RWPE1 (cell line): ENCODE measurements around the gene EXOC3L2.

Experiments used
- CTCF ChIA-PET: fragments of 350-600 bp; sonication (Branson Sonifier 250); formaldehyde crosslinking; extraction: SDS; loops from one replicate; lab custom pipeline; 2021; lab: Yijun Ruan, JAX
- POLR2A ChIA-PET: fragments of 400-600 bp; formaldehyde crosslinking; extraction: SDS; loops from one replicate; lab custom pipeline; 2020; ENCODE audit warnings: antibody characterized with exemption; ENCODE audit not compliant: low non-redundant PET; lab: Yijun Ruan, JAX
- DNase-seq: peaks from one replicate; pipeline ENCODE4 v3.0.0; 2012; ENCODE audit warnings: low spot score
- H3K27ac ChIP-seq: fragments of 450-650 bp; 2 replicates; pipeline ENCODE4 v1.5.1; 2017
- CTCF ChIP-seq: fragments of 450-650 bp; conservative IDR thresholded peaks from 2 replicates; pipeline ENCODE4 v1.5.1; 2017; ENCODE audit warnings: low read depth, mild to moderate bottlenecking

The EXOC3L2 gene

GRCh38 chr19:45280471-45280961, 35.3 kb upstream of the EXOC3L2 start:
- H3K27ac ChIP-seq, result peak overlapping the region; percentile 11; the same call in 1 of the 2 replicates
- no peak for TF ChIP-seq CTCF
- no peak for DNase-seq
- CTCF ChIA-PET, result no interaction called here
- POLR2A ChIA-PET, result no interaction called here

GRCh38 chr19:45279587-45280192, 34.5 kb upstream of the EXOC3L2 start:
- peak overlapping the region; percentile 11; the same call in 1 of the 2 replicates for H3K27ac ChIP-seq
- no peak for DNase-seq
- POLR2A ChIA-PET, result no interaction called here
- TF ChIP-seq CTCF, result no peak
- CTCF ChIA-PET, result no interaction called here

GRCh38 chr19:45278087-45278486, 32.9 kb upstream of the EXOC3L2 start:
- ChIA-PET CTCF (interaction anchor here (0.6 kb wide), 1 partner anchor 27 kb away, joined by 3 read pairs; no protein-coding TSS in a partner anchor), POLR2A (no interaction called here)
- DNase-seq, result no peak
- TF ChIP-seq CTCF, result no peak
- no peak overlapping the region for H3K27ac ChIP-seq

GRCh38 chr19:45276284-45276687, 31.1 kb upstream of the EXOC3L2 start:
- H3K27ac ChIP-seq, result peak overlapping the region; percentile 12; the same call in 1 of the 2 replicates
- POLR2A ChIA-PET, result no interaction called here

GRCh38 chr19:45275370-45275971, 30.3 kb upstream of the EXOC3L2 start:
- ChIA-PET POLR2A (no interaction called here), CTCF (no interaction called here)
- no peak for DNase-seq
- no peak for TF ChIP-seq CTCF
- no peak overlapping the region; the same call in 1 of the 2 replicates for H3K27ac ChIP-seq

More at GRCh38 chr19:45276284-45276687, 31.1 kb upstream of the EXOC3L2 start:
- no peak for TF ChIP-seq CTCF
- CTCF ChIA-PET, result no interaction called here
- no peak for DNase-seq

GRCh38 chr19:45273521-45273855, 28.3 kb upstream of the EXOC3L2 start:
- CTCF ChIA-PET, result no interaction called here

More at GRCh38 chr19:45273521-45273855, 28.3 kb upstream of the EXOC3L2 start:
- no peak for TF ChIP-seq CTCF
- no peak overlapping the region; the same call in 1 of the 2 replicates for H3K27ac ChIP-seq
- DNase-seq, result no peak
- POLR2A ChIA-PET, result no interaction called here
